ENCODE data around the gene RNF183.
A peak's percentile ranks its signal among the peaks of the same experiment; 100 is the strongest.

The RNF183 gene

DNA sequence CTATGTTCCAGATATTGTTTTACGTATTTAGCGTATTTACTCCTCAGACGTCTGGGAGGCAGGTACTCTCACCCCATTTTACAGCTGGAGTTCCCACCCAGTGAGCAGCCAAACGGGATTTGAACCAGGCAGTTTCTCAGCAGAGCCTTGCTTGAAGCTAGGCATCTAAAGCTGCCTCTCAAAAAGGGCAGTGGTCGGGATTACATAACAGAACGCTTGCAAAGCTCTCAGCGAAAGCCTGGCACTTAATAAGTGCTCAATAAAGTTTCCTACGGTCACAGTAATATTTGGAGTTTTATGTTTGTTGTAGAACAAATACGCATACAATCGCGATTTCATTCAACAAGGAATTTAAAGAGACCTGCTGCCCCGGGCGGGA lies 45.9 kb upstream of the RNF183 start (continued):
- no peak for TF ChIP-seq PATZ1 (CRISPR knock-in tag; IDR thresholded peaks at IDR 0.05; ENCODE audit: borderline replicate concordance)
- no peak for TF ChIP-seq ZFP3 (CRISPR knock-in tag; IDR thresholded peaks at IDR 0.05)
- TF ChIP-seq PPARA (CRISPR knock-in tag; IDR thresholded peaks at IDR 0.05; ENCODE audit: borderline replicate concordance), result no peak
- no peak for TF ChIP-seq BACH2 (CRISPR knock-in tag; IDR thresholded peaks at IDR 0.05; ENCODE audit: borderline replicate concordance)

DNA sequence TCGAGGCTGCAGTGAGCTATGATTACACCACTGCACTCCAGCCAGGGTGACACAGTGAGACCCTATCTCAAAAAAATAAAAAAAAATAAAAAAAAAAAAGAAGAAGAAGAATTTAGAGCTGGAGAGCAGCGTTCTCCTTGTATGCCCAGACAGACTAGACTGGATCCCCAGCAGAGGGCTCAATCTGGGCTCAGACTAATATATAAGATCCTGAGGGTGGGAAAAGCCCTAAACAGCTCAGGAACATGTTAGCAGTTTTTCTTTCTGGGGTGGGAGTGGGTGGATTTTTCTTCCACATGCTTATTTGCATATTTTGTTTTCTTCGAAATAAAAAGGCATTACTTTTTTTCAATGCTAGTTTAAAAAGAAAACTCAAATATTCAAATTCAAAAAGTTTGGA lies 45.3 kb upstream of the RNF183 start:
- ATAC-seq, result no peak
- no peak for TF ChIP-seq TCF4 (CRISPR knock-in tag; IDR thresholded peaks at IDR 0.05; ENCODE audit: borderline replicate concordance)
- TF ChIP-seq SNAI2 (CRISPR knock-in tag; IDR thresholded peaks at IDR 0.05), result no peak
- TF ChIP-seq PPARA (CRISPR knock-in tag; IDR thresholded peaks at IDR 0.05; ENCODE audit: borderline replicate concordance), result no peak

- no peak for TF ChIP-seq ZFP30 (CRISPR knock-in tag; IDR thresholded peaks at IDR 0.05)
- TF ChIP-seq POU6F1 (CRISPR knock-in tag; IDR thresholded peaks at IDR 0.05; ENCODE audit: borderline replicate concordance, low read depth), result no peak
- peak; percentile 56; the same call in 1 of the 2 replicates for TF ChIP-seq SNAI2 (CRISPR knock-in tag; IDR thresholded peaks at IDR 0.05)
- TF ChIP-seq, protein P1, sequence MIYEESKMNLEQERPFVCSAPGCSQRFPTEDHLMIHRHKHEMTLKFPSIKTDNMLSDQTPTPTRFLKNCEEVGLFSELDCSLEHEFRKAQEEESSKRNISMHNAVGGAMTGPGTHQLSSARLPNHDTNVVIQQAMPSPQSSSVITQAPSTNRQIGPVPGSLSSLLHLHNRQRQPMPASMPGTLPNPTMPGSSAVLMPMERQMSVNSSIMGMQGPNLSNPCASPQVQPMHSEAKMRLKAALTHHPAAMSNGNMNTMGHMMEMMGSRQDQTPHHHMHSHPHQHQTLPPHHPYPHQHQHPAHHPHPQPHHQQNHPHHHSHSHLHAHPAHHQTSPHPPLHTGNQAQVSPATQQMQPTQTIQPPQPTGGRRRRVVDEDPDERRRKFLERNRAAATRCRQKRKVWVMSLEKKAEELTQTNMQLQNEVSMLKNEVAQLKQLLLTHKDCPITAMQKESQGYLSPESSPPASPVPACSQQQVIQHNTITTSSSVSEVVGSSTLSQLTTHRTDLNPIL (CRISPR knock-in tag; IDR thresholded peaks at IDR 0.05; ENCODE audit: low read depth), result no peak
- ATAC-seq, result no peak
These were observed 42.5 kb upstream of the RNF183 start for GRCh38 chr9:113345671-113346070.

GRCh38 chr9:113345190-113345589 lies 42.0 kb upstream of the RNF183 start:
- ATAC-seq, result no peak

More at GRCh38 chr9:113345190-113345589, 42.0 kb upstream of the RNF183 start:
- TF ChIP-seq CSDC2 (CRISPR knock-in tag; IDR thresholded peaks at IDR 0.05) (no peak), ZNF8 (CRISPR knock-in tag; IDR thresholded peaks at IDR 0.05) (no peak), TSHZ2 (CRISPR knock-in tag; IDR thresholded peaks at IDR 0.05) (no peak), BACH2 (CRISPR knock-in tag; IDR thresholded peaks at IDR 0.05; ENCODE audit: borderline replicate concordance) (no peak), TCF4 (CRISPR knock-in tag; IDR thresholded peaks at IDR 0.05; ENCODE audit: borderline replicate concordance) (no peak), ARNTL (CRISPR knock-in tag; IDR thresholded peaks at IDR 0.05; ENCODE audit: borderline replicate concordance, low read depth) (no peak), POU6F1 (CRISPR knock-in tag; IDR thresholded peaks at IDR 0.05; ENCODE audit: borderline replicate concordance, low read depth) (no peak), ZC3H10 (CRISPR knock-in tag; IDR thresholded peaks at IDR 0.05) (no peak), CSRNP3 (CRISPR knock-in tag; IDR thresholded peaks at IDR 0.05) (no peak), PATZ1 (CRISPR knock-in tag; IDR thresholded peaks at IDR 0.05; ENCODE audit: borderline replicate concordance) (no peak), ZNF70 (CRISPR knock-in tag; IDR thresholded peaks at IDR 0.05) (no peak), ZNF565 (CRISPR knock-in tag; conservative IDR thresholded peaks at IDR 0.05; ENCODE audit: low read depth) (no peak), ZFP3 (CRISPR knock-in tag; IDR thresholded peaks at IDR 0.05) (no peak), TOX (CRISPR knock-in tag; IDR thresholded peaks at IDR 0.05; ENCODE audit: borderline replicate concordance) (no peak), RARB (CRISPR knock-in tag; IDR thresholded peaks at IDR 0.05) (no peak)
